MCF 10A (cell line): Measurements from ENCODE around the gene SLC6A12. TPM values are rescaled to one million over a fixed set of nuclear protein-coding genes. Genes with fewer than 3 reads are reported as not detected.

Experiments used
- BruUV-seq: library from RNA; stranded (reverse); fragments of 400-500 nt; replicated peaks from 2 replicates; lab custom pipeline; 2021; lab: Mats Ljungman, UMichigan
- CTCF ChIA-PET: fragments of 300-600 bp; sonication (Branson Sonifier 250); formaldehyde crosslinking; extraction: SDS; loops from one replicate; lab custom pipeline; 2021; ENCODE audit warnings: antibody characterized with exemption, inconsistent platforms; lab: Yijun Ruan, JAX
- POLR2A ChIA-PET: fragments of 300-600, 350-650 bp; sonication (Branson Sonifier 250); formaldehyde crosslinking; extraction: SDS; loops from one replicate; lab custom pipeline; 2020; ENCODE audit warnings: antibody characterized with exemption, inconsistent platforms; lab: Yijun Ruan, JAX
- DNase-seq: peaks from one replicate; pipeline ENCODE4 v3.0.0-alpha.2; 2018; ENCODE audit not compliant: unreplicated experiment
- H3K27ac Mint-ChIP-seq: one replicate; pipeline ENCODE4 v1.8.0; 2022; ENCODE audit warnings: mild to moderate bottlenecking, low read depth, mixed read lengths; ENCODE audit not compliant: unreplicated experiment
- H3K27me3 Mint-ChIP-seq: one replicate; pipeline ENCODE4 v1.8.0; 2022; ENCODE audit warnings: mixed read lengths; ENCODE audit not compliant: insufficient read depth, unreplicated experiment
- H3K36me3 Mint-ChIP-seq: one replicate; pipeline ENCODE4 v1.8.0; 2022; ENCODE audit warnings: mild to moderate bottlenecking, moderate library complexity, mixed read lengths; ENCODE audit not compliant: insufficient read depth, unreplicated experiment
- H3K4me1 Mint-ChIP-seq: one replicate; pipeline ENCODE4 v1.8.0; 2022; ENCODE audit warnings: mixed read lengths; ENCODE audit not compliant: insufficient read depth, unreplicated experiment
- H3K4me3 Mint-ChIP-seq: one replicate; pipeline ENCODE4 v1.8.0; 2022; ENCODE audit warnings: mild to moderate bottlenecking, moderate library complexity, mixed read lengths; ENCODE audit not compliant: unreplicated experiment
- H3K9me3 Mint-ChIP-seq: one replicate; pipeline ENCODE4 v1.8.0; 2022; ENCODE audit warnings: mixed read lengths; ENCODE audit not compliant: unreplicated experiment
- CTCF ChIP-seq: fragments of 200-600 bp; IDR thresholded peaks from one replicate; pipeline ENCODE4 v1.8.0; 2022; ENCODE audit warnings: antibody characterized with exemption, mild to moderate bottlenecking; ENCODE audit not compliant: unreplicated experiment
- intact Hi-C: fragments of 100-400 bp; cut with micrococcal nuclease; formaldehyde crosslinking; loops from 2 replicates; pipeline ENCODE4 v1.14.1; 2022
- total RNA-seq: library from RNA; stranded (reverse); gene quantifications from 2 replicates; pipeline ENCODE4 v1.2.3, GENCODE V29; 2022

The SLC6A12 gene
- total RNA-seq, 1 experiment from 2014 or later, result not detected

- POLR2A ChIA-PET, result no interaction called here
- Mint-ChIP-seq H3K27me3 (peaks cover 43% of the 10 kb centered on the region), H3K4me1 (no peaks in the 10 kb centered on the region), H3K27ac (no peak overlapping the region), H3K36me3 (no peaks in the 10 kb centered on the region), H3K4me3 (no peak overlapping the region), H3K9me3 (peaks cover 21% of the 10 kb centered on the region)
- intact Hi-C loops, result no loop called here
- no TSS peak for BruUV-seq
- DNase-seq, result no peak
- CTCF ChIA-PET, result interaction anchor here (1.0 kb wide), 1 partner anchor 23 kb away, joined by 3 read pairs; no protein-coding TSS in a partner anchor
- TF ChIP-seq CTCF, result no peak
Observed at GRCh38 chr12:243381-243780, 29.4 kb upstream of the SLC6A12 start.

- Mint-ChIP-seq H3K27ac (no peak overlapping the region), H3K36me3 (no peaks in the 10 kb centered on the region), H3K4me3 (no peak overlapping the region), H3K27me3 (peaks cover 35% of the 10 kb centered on the region), H3K9me3 (peaks cover 12% of the 10 kb centered on the region), H3K4me1 (no peaks in the 10 kb centered on the region)
- no peak for TF ChIP-seq CTCF
- BruUV-seq, result no TSS peak
- intact Hi-C loops, result no loop called here
- POLR2A ChIA-PET, result interaction anchor here (0.7 kb wide), 1 partner anchor 132 kb away, joined by 3 read pairs; no protein-coding TSS in a partner anchor
- no peak for DNase-seq
- CTCF ChIA-PET, result no interaction called here
Observed at GRCh38 chr12:242496-242895, 28.5 kb upstream of the SLC6A12 start.

GRCh38 chr12:241266-241665 is 27.3 kb upstream of the SLC6A12 start:
- POLR2A ChIA-PET, result no interaction called here

GRCh38 chr12:240566-240965 is 26.6 kb upstream of the SLC6A12 start:
- BruUV-seq, result no TSS peak
- intact Hi-C loops, result no loop called here
- Mint-ChIP-seq H3K4me3 (no peak overlapping the region), H3K27me3 (peaks cover 34% of the 10 kb centered on the region), H3K9me3 (peaks cover 17% of the 10 kb centered on the region), H3K27ac (no peak overlapping the region), H3K36me3 (no peaks in the 10 kb centered on the region), H3K4me1 (no peaks in the 10 kb centered on the region)
- DNase-seq, result no peak
- ChIA-PET CTCF (no interaction called here), POLR2A (interaction anchor here (1.2 kb wide), 1 partner anchor 82 kb away, joined by 3 read pairs; no protein-coding TSS in a partner anchor)
- no peak for TF ChIP-seq CTCF

More at GRCh38 chr12:241266-241665, 27.3 kb upstream of the SLC6A12 start:
- TF ChIP-seq CTCF, result no peak
- Mint-ChIP-seq H3K4me1 (no peaks in the 10 kb centered on the region), H3K27me3 (peaks cover 34% of the 10 kb centered on the region), H3K27ac (no peak overlapping the region), H3K4me3 (no peak overlapping the region), H3K36me3 (no peaks in the 10 kb centered on the region), H3K9me3 (peaks cover 10% of the 10 kb centered on the region)
- intact Hi-C loops, result no loop called here
- BruUV-seq, result no TSS peak
- DNase-seq, result no peak
- CTCF ChIA-PET, result no interaction called here
